HL-60 (cell line): ENCODE results near the gene XRCC5.

ENCODE experiments used
- DNase-seq, 2 experiments: peaks; one replicate each; pipeline ENCODE4 v3.0.0-alpha.2; 2010 to 2020; ENCODE audit warnings: low read depth in 1 of 2, low spot score in 1 of 2
- H3K27ac ChIP-seq: fragments of 250-450 bp; sonication (Bioruptor Pico); replicated peaks from 2 replicates; pipeline ENCODE4 v1.5.1; 2020; ENCODE audit warnings: mild to moderate bottlenecking, moderate library complexity
- H3K27me3 ChIP-seq: fragments of 250-450 bp; sonication (Bioruptor Pico); 2 replicates; pipeline ENCODE4 v1.5.1; 2021; ENCODE audit warnings: mild to moderate bottlenecking, moderate library complexity; ENCODE audit not compliant: insufficient read depth, poor library complexity, severe bottlenecking
- H3K4me3 ChIP-seq: replicated peaks from 2 replicates; pipeline ENCODE4 v1.5.1; 2011; ENCODE audit warnings: mild to moderate bottlenecking, control low read depth, low read length; ENCODE audit not compliant: insufficient read depth
- CTCF ChIP-seq: IDR thresholded peaks from one replicate; pipeline ENCODE4 v1.5.1; 2011; ENCODE audit warnings: low read length, control low read depth, inconsistent platforms; ENCODE audit not compliant: insufficient read depth
- GABPA ChIP-seq: IDR thresholded peaks from 2 replicates; pipeline ENCODE4 v1.6.1; 2012; ENCODE audit warnings: low read depth
- POLR2AphosphoS5 ChIP-seq: IDR thresholded peaks from 2 replicates; pipeline ENCODE4 v1.6.1; 2012; ENCODE audit warnings: low read depth
- SPI1 ChIP-seq: IDR thresholded peaks from 2 replicates; pipeline ENCODE4 v1.6.1; 2012; ENCODE audit warnings: low read depth, mild to moderate bottlenecking, borderline replicate concordance
- TF ChIP-seq, protein P1 (sequence below): IDR thresholded peaks from 2 replicates; pipeline ENCODE4 v1.6.1; 2012; ENCODE audit warnings: low read depth; ENCODE audit not compliant: insufficient replicate concordance

The XRCC5 gene

GRCh38 chr2:216160786-216161185, 51.6 kb downstream of the XRCC5 start:
- Histone ChIP-seq H3K27ac (no peak overlapping the region), H3K4me3 (no peak overlapping the region), H3K27me3 (no peaks in the 10 kb centered on the region)
- DNase-seq: no peak
- TF ChIP-seq SPI1: no peak

DNA sequence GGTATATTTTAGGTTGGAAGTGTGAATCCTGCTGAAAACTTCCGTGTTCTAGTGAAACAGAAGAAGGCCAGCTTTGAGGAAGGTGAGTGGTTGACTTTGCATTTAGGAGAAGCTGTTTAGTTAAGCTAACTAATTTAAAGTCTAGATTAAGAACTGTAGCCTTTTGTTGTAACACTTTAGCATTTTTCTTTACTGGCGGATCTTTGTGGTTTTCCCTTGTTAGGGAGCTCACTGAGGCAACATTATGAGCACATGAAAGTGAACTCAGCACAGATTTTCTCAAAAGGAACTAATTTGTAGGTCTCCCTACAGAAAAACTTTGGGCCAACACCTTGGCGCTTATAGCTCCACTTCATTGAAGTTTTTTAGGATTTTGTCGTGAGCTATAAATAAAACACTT, 52.8 kb downstream of the XRCC5 start:
- Histone ChIP-seq H3K27me3 (no peaks in the 10 kb centered on the region), H3K27ac (no peak overlapping the region), H3K4me3 (no peak overlapping the region)
- DNase-seq: no peak
- TF ChIP-seq, protein P1, sequence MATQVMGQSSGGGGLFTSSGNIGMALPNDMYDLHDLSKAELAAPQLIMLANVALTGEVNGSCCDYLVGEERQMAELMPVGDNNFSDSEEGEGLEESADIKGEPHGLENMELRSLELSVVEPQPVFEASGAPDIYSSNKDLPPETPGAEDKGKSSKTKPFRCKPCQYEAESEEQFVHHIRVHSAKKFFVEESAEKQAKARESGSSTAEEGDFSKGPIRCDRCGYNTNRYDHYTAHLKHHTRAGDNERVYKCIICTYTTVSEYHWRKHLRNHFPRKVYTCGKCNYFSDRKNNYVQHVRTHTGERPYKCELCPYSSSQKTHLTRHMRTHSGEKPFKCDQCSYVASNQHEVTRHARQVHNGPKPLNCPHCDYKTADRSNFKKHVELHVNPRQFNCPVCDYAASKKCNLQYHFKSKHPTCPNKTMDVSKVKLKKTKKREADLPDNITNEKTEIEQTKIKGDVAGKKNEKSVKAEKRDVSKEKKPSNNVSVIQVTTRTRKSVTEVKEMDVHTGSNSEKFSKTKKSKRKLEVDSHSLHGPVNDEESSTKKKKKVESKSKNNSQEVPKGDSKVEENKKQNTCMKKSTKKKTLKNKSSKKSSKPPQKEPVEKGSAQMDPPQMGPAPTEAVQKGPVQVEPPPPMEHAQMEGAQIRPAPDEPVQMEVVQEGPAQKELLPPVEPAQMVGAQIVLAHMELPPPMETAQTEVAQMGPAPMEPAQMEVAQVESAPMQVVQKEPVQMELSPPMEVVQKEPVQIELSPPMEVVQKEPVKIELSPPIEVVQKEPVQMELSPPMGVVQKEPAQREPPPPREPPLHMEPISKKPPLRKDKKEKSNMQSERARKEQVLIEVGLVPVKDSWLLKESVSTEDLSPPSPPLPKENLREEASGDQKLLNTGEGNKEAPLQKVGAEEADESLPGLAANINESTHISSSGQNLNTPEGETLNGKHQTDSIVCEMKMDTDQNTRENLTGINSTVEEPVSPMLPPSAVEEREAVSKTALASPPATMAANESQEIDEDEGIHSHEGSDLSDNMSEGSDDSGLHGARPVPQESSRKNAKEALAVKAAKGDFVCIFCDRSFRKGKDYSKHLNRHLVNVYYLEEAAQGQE: no peak
- no peak for TF ChIP-seq POLR2AphosphoS5
- no peak for TF ChIP-seq SPI1
- TF ChIP-seq CTCF: no peak
- TF ChIP-seq GABPA: no peak

DNA sequence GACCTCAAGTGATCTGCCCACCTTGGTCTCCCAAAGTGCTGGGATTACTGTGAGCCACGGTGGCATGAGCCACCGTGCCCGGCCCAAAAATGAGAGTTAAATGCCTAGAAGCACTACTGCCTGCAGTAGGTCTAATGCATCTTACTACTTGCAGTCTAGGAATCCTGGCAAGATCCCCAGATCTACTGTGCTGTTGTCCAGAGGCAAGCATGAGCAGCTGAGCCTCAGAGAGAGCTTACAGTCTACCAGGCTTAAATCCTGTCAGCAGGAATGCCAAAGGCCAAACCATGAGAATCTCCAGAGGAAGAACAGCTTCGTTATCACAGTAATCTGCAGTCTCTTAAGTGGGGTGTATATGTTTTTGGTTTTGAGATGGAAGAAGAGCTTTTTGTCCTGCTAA, 54.4 kb downstream of the XRCC5 start:
- TF ChIP-seq, protein P1: no peak
- TF ChIP-seq GABPA (no peak), POLR2AphosphoS5 (no peak), SPI1 (no peak), CTCF (no peak)
- no peak overlapping the region for H3K4me3 ChIP-seq
- no peaks in the 10 kb centered on the region for H3K27me3 ChIP-seq
- no peak for DNase-seq
- no peak overlapping the region for H3K27ac ChIP-seq

DNA sequence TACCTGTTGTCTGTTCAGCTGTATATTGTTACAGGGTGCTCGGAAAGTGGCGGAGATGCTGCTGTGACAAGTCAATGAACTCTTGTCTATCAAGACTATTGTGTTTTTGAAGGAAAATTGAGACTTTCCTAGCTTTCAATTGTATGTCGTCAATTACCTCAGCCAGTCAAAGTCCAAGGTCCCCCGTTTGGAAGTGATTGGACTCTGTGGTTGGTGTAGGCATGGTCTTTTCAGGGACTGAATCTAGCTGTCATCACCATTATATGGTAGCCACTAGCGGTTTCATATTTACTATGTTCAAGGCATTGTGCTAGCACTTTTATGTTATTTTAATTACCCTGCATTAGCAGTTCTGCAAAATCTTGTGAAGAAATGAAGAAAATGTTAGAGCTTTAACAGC, 54.9 kb downstream of the XRCC5 start:
- H3K27ac ChIP-seq: no peak overlapping the region
- H3K4me3 ChIP-seq: no peak overlapping the region
- no peaks in the 10 kb centered on the region for H3K27me3 ChIP-seq
- TF ChIP-seq, protein P1: no peak
- no peak for TF ChIP-seq CTCF
- no peak for TF ChIP-seq GABPA
- TF ChIP-seq POLR2AphosphoS5: no peak
- no peak for TF ChIP-seq SPI1
- DNase-seq: no peak
